GM12878 (cell line): ENCODE measurements around the gene SCG2. TPM values are rescaled to one million over a fixed set of nuclear protein-coding genes. Genes with fewer than 3 reads are reported as not detected.
A peak's percentile ranks its signal among the peaks of the same experiment; 100 is the strongest.

Experiments
- ATAC-seq: fragments of 200-7000 bp; cut with Tn5 transposase; 3 replicates; pipeline ENCODE4 v1.9.1; 2020; ENCODE audit warnings: mild to moderate bottlenecking, moderate library complexity
- BruUV-seq: library from RNA; stranded (reverse); fragments of 400-500 nt; replicated peaks from 2 replicates; lab custom pipeline; 2021; lab: Mats Ljungman, UMichigan
- CTCF ChIA-PET: fragments of 300-600 bp; sonication (Branson Sonifier 250); formaldehyde crosslinking; extraction: SDS; loops from one replicate; lab custom pipeline; 2021; ENCODE audit warnings: inconsistent platforms; lab: Yijun Ruan, JAX
- POLR2A ChIA-PET: fragments of 350-600 bp; formaldehyde crosslinking; extraction: SDS; loops from one replicate; lab custom pipeline; 2021; ENCODE audit warnings: inconsistent platforms; lab: Charles Lee
- RAD21 ChIA-PET: fragments of 300-600 bp; sonication (Branson Sonifier 250); formaldehyde crosslinking; loops from one replicate; lab custom pipeline; 2023; ENCODE audit warnings: antibody characterized with exemption; ENCODE audit not compliant: unreplicated experiment; lab: Charles Lee
- SMC1A ChIA-PET: fragments of 300-600 bp; sonication (Branson Sonifier 250); formaldehyde crosslinking; loops from one replicate; lab custom pipeline; 2023; ENCODE audit not compliant: unreplicated experiment, uncharacterized antibody; lab: Charles Lee
- DNase-seq: peaks from one replicate; pipeline ENCODE4 v3.0.0-alpha.2; 2011; ENCODE audit warnings: low read depth, low spot score
- FAIRE-seq: peaks from 3 replicates; lab custom pipeline; 2011; peaks lifted over from hg19 to GRCh38; lab: Jason Lieb, UNC
- H2AFZ ChIP-seq: 2 replicates; pipeline ENCODE4 v1.6.0; 2011; ENCODE audit warnings: low read depth, low read length, control low read depth; ENCODE audit not compliant: control insufficient read depth
- H3K27ac ChIP-seq: 2 replicates; pipeline ENCODE4 v1.5.1; 2011; ENCODE audit warnings: control low read depth; ENCODE audit not compliant: control insufficient read depth, insufficient read depth
- H3K27me3 ChIP-seq, 2 experiments: replicated peaks in 1 of 2; 2 replicates each; pipeline versions ENCODE4 v1.6.0 to v1.6.1; 2011; ENCODE audit warnings: low read length in 1 of 2; ENCODE audit not compliant: control insufficient read depth in 2 of 2, insufficient read depth in 2 of 2
- H3K36me3 ChIP-seq, 2 experiments: 2 replicates each; pipeline ENCODE4 v1.5.1; 2011; ENCODE audit warnings: low read length in 1 of 2; ENCODE audit not compliant: control insufficient read depth in 2 of 2, insufficient read depth in 2 of 2
- H3K4me1 ChIP-seq: 2 replicates; pipeline ENCODE4 v1.6.1; 2011; ENCODE audit warnings: mild to moderate bottlenecking, low read length, moderate library complexity, mixed read lengths; ENCODE audit not compliant: control insufficient read depth, insufficient read depth
- H3K4me2 ChIP-seq: 2 replicates; pipeline ENCODE4 v1.6.0; 2011; ENCODE audit warnings: control low read depth; ENCODE audit not compliant: control insufficient read depth, insufficient read depth
- H3K4me3 ChIP-seq: fragments of 200-600 bp; sonication (generic); 2 replicates; pipeline ENCODE4 v1.5.1; 2016
- H3K79me2 ChIP-seq: 2 replicates; pipeline ENCODE4 v1.6.0; 2011; ENCODE audit warnings: low read length; ENCODE audit not compliant: control insufficient read depth, insufficient read depth
- H3K9ac ChIP-seq: 2 replicates; pipeline ENCODE4 v1.8.0; 2011; ENCODE audit warnings: low read length, control low read depth, mixed read lengths; ENCODE audit not compliant: control insufficient read depth, insufficient read depth
- H3K9me3 ChIP-seq: replicated peaks from 3 replicates; pipeline ENCODE4 v1.5.1; 2011; ENCODE audit warnings: mild to moderate bottlenecking, low read length; ENCODE audit not compliant: control insufficient read depth, insufficient read depth
- H4K20me1 ChIP-seq: 2 replicates; pipeline ENCODE4 v1.6.0; 2011; ENCODE audit not compliant: control insufficient read depth, insufficient read depth
- EGR1 ChIP-seq, 2 experiments: IDR thresholded peaks; 1 replicate in 1 of 2; 2 replicates in 1 of 2; pipeline ENCODE4 v1.6.1; 2011 to 2012; ENCODE audit warnings: low read depth in 2 of 2, low read length in 2 of 2, borderline replicate concordance in 1 of 2, mild to moderate bottlenecking in 1 of 2, moderate library complexity in 1 of 2
- FOXK2 ChIP-seq: fragments of 450-650 bp; IDR thresholded peaks from 2 replicates; pipeline ENCODE4 v1.6.1; 2017; ENCODE audit warnings: mild to moderate bottlenecking, moderate library complexity
- RELA ChIP-seq: fragments of 450-650 bp; IDR thresholded peaks from 2 replicates; pipeline ENCODE4 v1.8.0; 2014; ENCODE audit warnings: borderline replicate concordance; ENCODE audit not compliant: partially characterized antibody
- SIX5 ChIP-seq: IDR thresholded peaks from 2 replicates; pipeline ENCODE4 v1.6.1; 2011; ENCODE audit warnings: mild to moderate bottlenecking, low read depth, low read length, moderate library complexity; ENCODE audit not compliant: severe bottlenecking
- SMAD5 ChIP-seq: IDR thresholded peaks from 2 replicates; pipeline ENCODE4 v1.6.1; 2016; ENCODE audit warnings: antibody characterized with exemption, low read depth
- SREBF2 ChIP-seq: IDR thresholded peaks from 2 replicates; pipeline ENCODE4 v1.6.1; 2012; ENCODE audit warnings: mild to moderate bottlenecking, low read length
- STAT1 ChIP-seq: fragments of 450-650 bp; conservative IDR thresholded peaks from 2 replicates; pipeline ENCODE4 v1.6.1; 2014; ENCODE audit warnings: antibody characterized with exemption, mild to moderate bottlenecking
- TBL1XR1 ChIP-seq: IDR thresholded peaks from 2 replicates; pipeline ENCODE4 v1.6.1; 2012; ENCODE audit warnings: low read depth, low read length, improper control_type of control experiment
- ZNF622 ChIP-seq: fragments of 450-650 bp; IDR thresholded peaks from 2 replicates; pipeline ENCODE4 v1.6.1; 2017; ENCODE audit warnings: mild to moderate bottlenecking, inconsistent platforms
- WGBS: methylation state at CpG from one replicate; pipeline ENCODE4 v1.1.6; 2016; ENCODE audit warnings: low lambda C conversion rate; ENCODE audit not compliant: insufficient replicate concordance, insufficient coverage; ENCODE audit errors: missing lambda C conversion rate; 5-methylcytosine and 5-hydroxymethylcytosine counted together
- in situ Hi-C: fragments of 300-500 bp; cut with MboI; formaldehyde crosslinking; loops from 9 replicates; pipeline ENCODE4 v1.14.3; 2018; ENCODE audit warnings: mixed read lengths
- intact Hi-C: fragments of 100-400 bp; cut with micrococcal nuclease; formaldehyde crosslinking; loops from one replicate; pipeline ENCODE4 v1.14.2; 2022; ENCODE audit not compliant: unreplicated experiment
- polyA plus RNA-seq, 11 experiments: library from polyadenylated mRNA; depleted of rRNA in 4 of 11; unstranded in 6 of 11; stranded (reverse) in 5 of 11; fragments of >200 nt; fragmentation: Nextera tagmentation in 4 of 11; fragmentation: Illumina TruSeq in 1 of 11; extraction: Ambion mirVana in 4 of 11; extraction: Trizol in 1 of 11; gene quantifications; 1 replicate in 1 of 11; 2 replicates in 10 of 11; pipeline versions ENCODE4 v1.2.1 to v1.2.3, GENCODE V29; 2011 to 2016; ENCODE audit warnings: inconsistent platforms in 2 of 11, missing spikeins in 2 of 11, low read depth in 1 of 11
- total RNA-seq, 4 experiments: library from RNA; depleted of rRNA in 3 of 4; stranded (reverse); fragments of >200 nt in 3 of 4; fragmentation: Illumina TruSeq in 1 of 4; extraction: Trizol in 1 of 4; gene quantifications; 2 replicates each; pipeline versions ENCODE4 v1.2.1 to v1.2.3, GENCODE V29; 2013 to 2021
- TF ChIP-seq, protein P1 (sequence below): IDR thresholded peaks from 2 replicates; pipeline ENCODE4 v1.6.1; 2011; ENCODE audit warnings: borderline replicate concordance, low read depth, mild to moderate bottlenecking, moderate library complexity, low read length; ENCODE audit not compliant: insufficient read depth, poor library complexity, severe bottlenecking
- TF ChIP-seq, protein P2 (sequence below): fragments of 450-650 bp; IDR thresholded peaks from 2 replicates; pipeline ENCODE4 v1.6.1; 2017; ENCODE audit warnings: borderline replicate concordance
- TF ChIP-seq, protein P3 (sequence below): fragments of 450-650 bp; formaldehyde crosslinking; IDR thresholded peaks from 2 replicates; pipeline ENCODE4 v1.4.0; 2020; ENCODE audit warnings: mild to moderate bottlenecking, moderate library complexity

The SCG2 gene
- total and polyA plus RNA-seq, 10 of the 15 experiments (the other 5 are each of a cell fraction or from before 2014, with no cell fraction given), result 0.05 TPM; not detected in 9

DNA sequence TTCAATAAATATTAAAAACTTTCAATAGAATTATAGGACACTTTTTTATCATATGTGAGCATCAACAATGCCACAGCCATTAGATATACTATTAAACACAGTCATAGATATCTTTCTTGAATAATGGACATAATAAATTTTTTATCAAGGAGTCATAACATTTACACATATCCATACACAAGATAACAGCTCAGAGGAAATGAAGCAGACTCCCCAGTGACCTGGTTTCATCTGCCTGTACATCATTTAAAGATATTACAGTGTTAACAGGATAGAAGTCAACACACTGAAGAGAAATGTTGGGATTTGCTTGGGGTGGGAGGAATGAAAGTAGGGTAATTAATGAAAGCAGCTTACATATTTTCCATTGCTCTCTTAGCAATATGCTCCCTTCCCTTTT is 5.1 kb downstream of the SCG2 start:
- Histone ChIP-seq H3K36me3 (no peaks in the 10 kb centered on the region), H2AFZ (no peak overlapping the region), H3K9me3 (no peaks in the 10 kb centered on the region), H3K4me3 (no peak overlapping the region), H4K20me1 (no peaks in the 10 kb centered on the region; the same call in 1 of the 2 replicates), H3K9ac (no peak overlapping the region), H3K4me1 (no peaks in the 10 kb centered on the region), H3K27ac (no peak overlapping the region), H3K27me3 (no peaks in the 10 kb centered on the region; a peak in 1 of 4 replicates), H3K4me2 (no peak overlapping the region), H3K79me2 (no peaks in the 10 kb centered on the region)
- no peak for ATAC-seq
- ChIA-PET CTCF (no interaction called here), SMC1A (no interaction called here), RAD21 (no interaction called here), POLR2A (no interaction called here)
- no TSS peak for BruUV-seq
- FAIRE-seq, result no peak
- TF ChIP-seq EGR1 (IDR thresholded peaks at IDR 0.05; ENCODE audit: borderline replicate concordance in 1 of 2, low read depth in 2 of 2, low read length in 2 of 2), result no peak
- in situ Hi-C loops (no loop called here), intact Hi-C loops (no loop called here)
- no peak for DNase-seq

DNA sequence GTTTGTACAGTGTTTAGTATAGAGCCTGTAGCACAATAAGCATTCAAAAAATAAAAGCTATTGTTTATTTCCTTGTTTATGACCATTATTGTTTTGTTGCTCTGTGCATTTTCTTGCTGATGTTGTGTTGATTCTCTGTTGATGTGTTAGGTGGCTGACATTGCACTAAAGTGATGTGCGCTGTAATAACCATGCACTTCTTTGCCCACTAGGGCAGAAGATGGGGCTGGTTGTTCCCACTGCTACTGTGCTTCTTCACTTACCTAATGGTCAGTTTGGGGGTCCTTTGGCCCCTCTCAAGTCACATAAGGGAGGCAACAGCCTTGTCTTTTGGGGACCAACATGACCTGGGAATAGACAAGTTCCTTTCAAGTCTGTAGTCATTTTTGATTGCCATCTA is 6.0 kb downstream of the SCG2 start:
- H3K4me2 ChIP-seq, result no peak overlapping the region
- TF ChIP-seq, protein P1, sequence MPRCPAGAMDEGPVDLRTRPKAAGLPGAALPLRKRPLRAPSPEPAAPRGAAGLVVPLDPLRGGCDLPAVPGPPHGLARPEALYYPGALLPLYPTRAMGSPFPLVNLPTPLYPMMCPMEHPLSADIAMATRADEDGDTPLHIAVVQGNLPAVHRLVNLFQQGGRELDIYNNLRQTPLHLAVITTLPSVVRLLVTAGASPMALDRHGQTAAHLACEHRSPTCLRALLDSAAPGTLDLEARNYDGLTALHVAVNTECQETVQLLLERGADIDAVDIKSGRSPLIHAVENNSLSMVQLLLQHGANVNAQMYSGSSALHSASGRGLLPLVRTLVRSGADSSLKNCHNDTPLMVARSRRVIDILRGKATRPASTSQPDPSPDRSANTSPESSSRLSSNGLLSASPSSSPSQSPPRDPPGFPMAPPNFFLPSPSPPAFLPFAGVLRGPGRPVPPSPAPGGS, result no peak
- TF ChIP-seq STAT1 (no peak), SREBF2 (no peak), FOXK2 (no peak), ZNF622 (no peak), SIX5 (no peak), RELA (no peak), SMAD5 (no peak), TBL1XR1 (no peak)
- TF ChIP-seq, protein P2, sequence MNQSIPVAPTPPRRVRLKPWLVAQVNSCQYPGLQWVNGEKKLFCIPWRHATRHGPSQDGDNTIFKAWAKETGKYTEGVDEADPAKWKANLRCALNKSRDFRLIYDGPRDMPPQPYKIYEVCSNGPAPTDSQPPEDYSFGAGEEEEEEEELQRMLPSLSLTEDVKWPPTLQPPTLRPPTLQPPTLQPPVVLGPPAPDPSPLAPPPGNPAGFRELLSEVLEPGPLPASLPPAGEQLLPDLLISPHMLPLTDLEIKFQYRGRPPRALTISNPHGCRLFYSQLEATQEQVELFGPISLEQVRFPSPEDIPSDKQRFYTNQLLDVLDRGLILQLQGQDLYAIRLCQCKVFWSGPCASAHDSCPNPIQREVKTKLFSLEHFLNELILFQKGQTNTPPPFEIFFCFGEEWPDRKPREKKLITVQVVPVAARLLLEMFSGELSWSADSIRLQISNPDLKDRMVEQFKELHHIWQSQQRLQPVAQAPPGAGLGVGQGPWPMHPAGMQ, result no peak
- TF ChIP-seq, protein P3, sequence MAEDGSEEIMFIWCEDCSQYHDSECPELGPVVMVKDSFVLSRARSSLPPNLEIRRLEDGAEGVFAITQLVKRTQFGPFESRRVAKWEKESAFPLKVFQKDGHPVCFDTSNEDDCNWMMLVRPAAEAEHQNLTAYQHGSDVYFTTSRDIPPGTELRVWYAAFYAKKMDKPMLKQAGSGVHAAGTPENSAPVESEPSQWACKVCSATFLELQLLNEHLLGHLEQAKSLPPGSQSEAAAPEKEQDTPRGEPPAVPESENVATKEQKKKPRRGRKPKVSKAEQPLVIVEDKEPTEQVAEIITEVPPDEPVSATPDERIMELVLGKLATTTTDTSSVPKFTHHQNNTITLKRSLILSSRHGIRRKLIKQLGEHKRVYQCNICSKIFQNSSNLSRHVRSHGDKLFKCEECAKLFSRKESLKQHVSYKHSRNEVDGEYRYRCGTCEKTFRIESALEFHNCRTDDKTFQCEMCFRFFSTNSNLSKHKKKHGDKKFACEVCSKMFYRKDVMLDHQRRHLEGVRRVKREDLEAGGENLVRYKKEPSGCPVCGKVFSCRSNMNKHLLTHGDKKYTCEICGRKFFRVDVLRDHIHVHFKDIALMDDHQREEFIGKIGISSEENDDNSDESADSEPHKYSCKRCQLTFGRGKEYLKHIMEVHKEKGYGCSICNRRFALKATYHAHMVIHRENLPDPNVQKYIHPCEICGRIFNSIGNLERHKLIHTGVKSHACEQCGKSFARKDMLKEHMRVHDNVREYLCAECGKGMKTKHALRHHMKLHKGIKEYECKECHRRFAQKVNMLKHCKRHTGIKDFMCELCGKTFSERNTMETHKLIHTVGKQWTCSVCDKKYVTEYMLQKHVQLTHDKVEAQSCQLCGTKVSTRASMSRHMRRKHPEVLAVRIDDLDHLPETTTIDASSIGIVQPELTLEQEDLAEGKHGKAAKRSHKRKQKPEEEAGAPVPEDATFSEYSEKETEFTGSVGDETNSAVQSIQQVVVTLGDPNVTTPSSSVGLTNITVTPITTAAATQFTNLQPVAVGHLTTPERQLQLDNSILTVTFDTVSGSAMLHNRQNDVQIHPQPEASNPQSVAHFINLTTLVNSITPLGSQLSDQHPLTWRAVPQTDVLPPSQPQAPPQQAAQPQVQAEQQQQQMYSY (CRISPR knock-in tag), result no peak

More for the DNA sequence above, 6.0 kb downstream of the SCG2 start:
- H3K27me3 ChIP-seq, result no peaks in the 10 kb centered on the region
- no peaks in the 10 kb centered on the region for H3K4me1 ChIP-seq
- no peak for DNase-seq
- peak; percentile 27 for FAIRE-seq
- no peaks in the 10 kb centered on the region for H3K9me3 ChIP-seq
- ChIA-PET POLR2A (no interaction called here), CTCF (no interaction called here), RAD21 (no interaction called here), SMC1A (no interaction called here)
- intact Hi-C loops, result no loop called here
- no peak overlapping the region for H2AFZ ChIP-seq
- no peak overlapping the region for H3K27ac ChIP-seq
- BruUV-seq, result no TSS peak
- no peaks in the 10 kb centered on the region; the same call in 1 of the 2 replicates for H4K20me1 ChIP-seq
- 89% methylated on average over 1 of the region's 1 CpG for WGBS
- H3K79me2 ChIP-seq, result no peaks in the 10 kb centered on the region
- no peaks in the 10 kb centered on the region for H3K36me3 ChIP-seq
- no peak for ATAC-seq
- no peak overlapping the region for H3K9ac ChIP-seq
- H3K4me3 ChIP-seq, result no peak overlapping the region
- in situ Hi-C loops, result no loop called here
